K562 (cell line): ENCODE results near the gene TAF4. TPM values are rescaled to one million over a fixed set of nuclear protein-coding genes. Genes with fewer than 3 reads are reported as not detected.

Experiments
- ATAC-seq: fragments of 200-7000 bp; cut with Tn5 transposase; 3 replicates; pipeline ENCODE4 v1.9.1; 2020; ENCODE audit warnings: moderate library complexity
- BruUV-seq: library from RNA; stranded (reverse); fragments of 400-500 nt; replicated peaks from 2 replicates; lab custom pipeline; 2021; lab: Mats Ljungman, UMichigan
- CTCF ChIA-PET: fragments of 300-600 bp; formaldehyde crosslinking; extraction: SDS; loops from one replicate; lab custom pipeline; 2021; ENCODE audit warnings: low intra/inter-chr PET ratio; lab: Yijun Ruan, JAX
- POLR2A ChIA-PET: fragments of 300-600, 350-650 bp; sonication (Branson Sonifier 250); formaldehyde crosslinking; extraction: SDS; loops from one replicate; lab custom pipeline; 2021; ENCODE audit warnings: antibody characterized with exemption, inconsistent platforms; lab: Yijun Ruan, JAX
- DNase-seq, 4 experiments: peaks; one replicate each; pipeline versions ENCODE4 v3.0.0 to v3.0.0-alpha.2; 2011 to 2018; ENCODE audit warnings: low spot score in 3 of 4, mixed read lengths in 3 of 4; ENCODE audit errors: extremely low read depth in 1 of 4
- FAIRE-seq: peaks from 2 replicates; lab custom pipeline; 2011; peaks lifted over from hg19 to GRCh38; lab: Jason Lieb, UNC
- H2AFZ ChIP-seq: 2 replicates; pipeline ENCODE4 v1.6.0; 2011; ENCODE audit warnings: low read depth, low read length, control low read depth, inconsistent platforms
- H3K27ac ChIP-seq: fragments of 200-600 bp; 3 replicates; pipeline ENCODE4 v1.8.0; 2011; ENCODE audit warnings: low read depth, mild to moderate bottlenecking, control low read depth, inconsistent platforms, low read length, moderate library complexity, mixed read lengths; ENCODE audit errors: extremely low read depth
- H3K27me3 ChIP-seq, 2 experiments: fragments of 300-600 bp in 1 of 2; 2 replicates in 1 of 2; 3 replicates in 1 of 2; pipeline versions ENCODE4 v1.6.0 to v1.8.0; 2011; ENCODE audit warnings: inconsistent platforms in 2 of 2, low read length in 2 of 2, mild to moderate bottlenecking in 1 of 2, mixed read lengths in 1 of 2, moderate library complexity in 1 of 2; ENCODE audit not compliant: control insufficient read depth in 2 of 2, insufficient read depth in 2 of 2
- H3K36me3 ChIP-seq: fragments of 300-600 bp; 3 replicates; pipeline ENCODE4 v1.8.0; 2011; ENCODE audit warnings: mild to moderate bottlenecking, low read length, inconsistent platforms; ENCODE audit not compliant: control insufficient read depth, insufficient read depth
- H3K4me1 ChIP-seq, 2 experiments: fragments of 200-600 bp in 1 of 2; replicated peaks in 1 of 2; 2 replicates in 1 of 2; 3 replicates in 1 of 2; pipeline versions ENCODE4 v1.5.1 to v1.8.0; 2011; ENCODE audit warnings: inconsistent platforms in 2 of 2, low read length in 2 of 2, mild to moderate bottlenecking in 1 of 2, mixed read lengths in 1 of 2, moderate library complexity in 1 of 2; ENCODE audit not compliant: control insufficient read depth in 2 of 2, insufficient read depth in 2 of 2
- H3K4me2 ChIP-seq: 2 replicates; pipeline ENCODE4 v1.6.1; 2011; ENCODE audit warnings: low read length, control low read depth, inconsistent platforms, mixed read lengths; ENCODE audit not compliant: insufficient read depth
- H3K4me3 ChIP-seq: fragments of 200-600 bp; sonication (generic), shearing (Covaris generic); 2 replicates; pipeline ENCODE4 v1.5.1; 2016; ENCODE audit warnings: control low read depth, inconsistent platforms
- H3K79me2 ChIP-seq: fragments of 200-600 bp; 3 replicates; pipeline ENCODE4 v1.8.0; 2011; ENCODE audit warnings: low read length, inconsistent platforms; ENCODE audit not compliant: control insufficient read depth, insufficient read depth
- H3K9ac ChIP-seq, 2 experiments: 2 replicates each; pipeline versions ENCODE4 v1.6.0 to v1.6.1; 2011; ENCODE audit warnings: low read depth in 2 of 2, low read length in 2 of 2, control low read depth in 1 of 2, inconsistent platforms in 1 of 2, mild to moderate bottlenecking in 1 of 2, mixed read lengths in 1 of 2; ENCODE audit not compliant: insufficient read depth in 1 of 2
- H3K9me1 ChIP-seq: one replicate; pipeline ENCODE4 v1.6.0; 2011; ENCODE audit warnings: inconsistent platforms, mild to moderate bottlenecking, low read length, moderate library complexity; ENCODE audit not compliant: control insufficient read depth, insufficient read depth
- H3K9me3 ChIP-seq: replicated peaks from 2 replicates; pipeline ENCODE4 v1.5.1; 2011; ENCODE audit warnings: low read depth, low read length, inconsistent platforms; ENCODE audit not compliant: control insufficient read depth, insufficient read depth
- H4K20me1 ChIP-seq: replicated peaks from 2 replicates; pipeline ENCODE4 v1.6.1; 2011; ENCODE audit warnings: low read length, inconsistent platforms, mixed read lengths; ENCODE audit not compliant: control insufficient read depth, insufficient read depth
- ARID3A ChIP-seq: IDR thresholded peaks from 2 replicates; pipeline ENCODE4 v1.6.1; 2012; ENCODE audit warnings: low read depth, low read length, improper control_type of control experiment, borderline replicate concordance
- POLR2A ChIP-seq: fragments of 450-650 bp; conservative IDR thresholded peaks from 2 replicates; pipeline ENCODE4 v1.6.1; 2016
- POLR2AphosphoS5 ChIP-seq: IDR thresholded peaks from 2 replicates; pipeline ENCODE4 v1.6.1; 2011; ENCODE audit warnings: mild to moderate bottlenecking, low read depth, low read length, moderate library complexity; ENCODE audit not compliant: control insufficient read depth, insufficient read depth
- RBM17 ChIP-seq: fragments of 200-400 bp; formaldehyde crosslinking; IDR thresholded peaks from 2 replicates; pipeline ENCODE4 v1.6.1; 2017; ENCODE audit warnings: low read depth, mild to moderate bottlenecking, low read length, borderline replicate concordance
- U2AF1 ChIP-seq: fragments of 200-400 bp; formaldehyde crosslinking; optimal IDR thresholded peaks from 2 replicates; pipeline ENCODE3; 2017; ENCODE audit warnings: mild to moderate bottlenecking, low read depth, low read length, moderate library complexity
- WGBS: fragments of 100-300 bp; shearing (Covaris generic); methylation state at CpG from one replicate; pipeline ENCODE4 v1.1.6; 2016; ENCODE audit warnings: low coverage, mixed read lengths; ENCODE audit not compliant: insufficient coverage; ENCODE audit errors: missing lambda C conversion rate; 5-methylcytosine and 5-hydroxymethylcytosine counted together
- in situ Hi-C: fragments of 300-500 bp; cut with MboI; formaldehyde crosslinking; loops from 4 replicates; pipeline ENCODE4 v1.15.0; 2018; ENCODE audit warnings: inconsistent platforms, mixed read lengths
- intact Hi-C: fragments of 100-400 bp; cut with micrococcal nuclease; formaldehyde crosslinking; loops from 2 replicates; pipeline ENCODE4 v1.14.2; 2022
- polyA plus RNA-seq, 8 experiments: library from polyadenylated mRNA; depleted of rRNA in 4 of 8; stranded (reverse) in 5 of 8; unstranded in 3 of 8; fragments of >200 nt; fragmentation: Nextera tagmentation in 2 of 8; fragmentation: Illumina TruSeq in 1 of 8; extraction: Ambion mirVana in 2 of 8; extraction: Trizol in 1 of 8; gene quantifications; 2 replicates each; pipeline versions ENCODE4 v1.2.1 to v1.2.3, GENCODE V29; 2011 to 2014; ENCODE audit warnings: inconsistent platforms in 1 of 8, missing spikeins in 1 of 8
- total RNA-seq, 7 experiments: library from RNA; depleted of rRNA in 6 of 7; stranded (reverse); fragments of >200 nt in 6 of 7; fragmentation: Illumina TruSeq in 2 of 7; extraction: Trizol in 2 of 7; gene quantifications; 2 replicates each; pipeline versions ENCODE4 v1.2.1 to v1.2.3, GENCODE V29; 2011 to 2021; ENCODE audit warnings: low replicate concordance in 1 of 7

The TAF4 gene
- total and polyA plus RNA-seq, 9 of the 15 experiments (the other 6 are each of a cell fraction or from before 2014, with no cell fraction given), result 0.44 to 28.3 (median 5.6) TPM

- no TSS peak for BruUV-seq
- Histone ChIP-seq H3K9me1 (peaks cover 14% of the 10 kb centered on the region), H3K79me2 (peaks cover 89% of the 10 kb centered on the region), H2AFZ (no peak overlapping the region), H4K20me1 (peaks cover 32% of the 10 kb centered on the region), H3K36me3 (no peaks in the 10 kb centered on the region), H3K4me2 (no peak overlapping the region), H3K9me3 (no peaks in the 10 kb centered on the region), H3K9ac (peak overlapping the region in 1 of 2 experiments; percentile 64; a peak in 1 of 4 replicates), H3K27me3 (no peaks in the 10 kb centered on the region), H3K27ac (no peak overlapping the region), H3K4me1 (peaks cover 0 to 66% of the 10 kb centered on the region in 2 experiments; a peak in 3 of 5 replicates), H3K4me3 (no peak overlapping the region)
- POLR2A ChIA-PET, result interaction anchor here (1.0 kb wide), 1 partner anchor 17 kb away, joined by 4 read pairs; no protein-coding TSS in a partner anchor
- CTCF ChIA-PET, result no interaction called here
- in situ Hi-C loops, result no loop called here
- FAIRE-seq, result no peak
- no peak for DNase-seq
- no peak for TF ChIP-seq POLR2A
- TF ChIP-seq POLR2AphosphoS5, result no peak
- TF ChIP-seq U2AF1, result no peak
- no peak for TF ChIP-seq ARID3A
- TF ChIP-seq RBM17, result no peak
- ATAC-seq, result no peak
- WGBS, result 90% methylated on average over 17 of the region's 22 CpGs
- intact Hi-C loops, result no loop called here
Observed at GRCh38 chr20:62049342-62050165, 16.1 kb downstream of the TAF4 start.
